GM12892 (cell line): ENCODE measurements around the gene FOXO3.

Experiments used
- DNase-seq: peaks from one replicate; pipeline ENCODE4 v3.0.0; 2011; ENCODE audit not compliant: insufficient read length
- FAIRE-seq: peaks from 2 replicates; lab custom pipeline; 2011; peaks lifted over from hg19 to GRCh38; lab: Jason Lieb, UNC
- POLR2A ChIP-seq: IDR thresholded peaks from 2 replicates; pipeline ENCODE4 v1.6.1; 2011; ENCODE audit warnings: low read depth, low read length, control low read depth
- POLR2AphosphoS5 ChIP-seq: IDR thresholded peaks from 2 replicates; pipeline ENCODE4 v1.6.1; 2011; ENCODE audit warnings: low read depth, low read length, control low read depth
- TAF1 ChIP-seq: IDR thresholded peaks from 2 replicates; pipeline ENCODE4 v1.6.1; 2011; ENCODE audit warnings: low read depth, mild to moderate bottlenecking, control low read depth, low read length, borderline replicate concordance

The FOXO3 gene

GRCh38 chr6:108627692-108628550, 67.2 kb downstream of the FOXO3 start:
- FAIRE-seq, result peak; percentile 30
- TF ChIP-seq POLR2AphosphoS5 (no peak), POLR2A (no peak), TAF1 (no peak)
- DNase-seq, result no peak

- FAIRE-seq, result peak; percentile 70
- no peak for TF ChIP-seq TAF1
- no peak for DNase-seq
These were observed 69.5 kb downstream of the FOXO3 start for GRCh38 chr6:108630050-108630714.

- FAIRE-seq, result no peak
These were observed 71.7 kb downstream of the FOXO3 start for GRCh38 chr6:108632441-108632840.

GRCh38 chr6:108633436-108633835, 72.7 kb downstream of the FOXO3 start:
- DNase-seq (no peak), FAIRE-seq (no peak)
- TF ChIP-seq POLR2AphosphoS5 (no peak), TAF1 (no peak), POLR2A (no peak)

More at GRCh38 chr6:108632441-108632840, 71.7 kb downstream of the FOXO3 start:
- no peak for TF ChIP-seq POLR2AphosphoS5
- TF ChIP-seq POLR2A, result no peak
- TF ChIP-seq TAF1, result no peak
- DNase-seq, result no peak

- peak; percentile 76 for FAIRE-seq
- TF ChIP-seq POLR2AphosphoS5 (no peak), TAF1 (no peak), POLR2A (no peak)
- DNase-seq, result no peak
These were observed 74.9 kb downstream of the FOXO3 start for GRCh38 chr6:108635505-108636226.

GRCh38 chr6:108637963-108638362, 77.2 kb downstream of the FOXO3 start:
- DNase-seq, result no peak
- no peak for FAIRE-seq
- TF ChIP-seq TAF1, result no peak
- TF ChIP-seq POLR2AphosphoS5, result no peak
- no peak for TF ChIP-seq POLR2A

- no peak for FAIRE-seq
- DNase-seq, result no peak
- TF ChIP-seq TAF1 (no peak), POLR2A (no peak), POLR2AphosphoS5 (no peak)
These were observed 78.3 kb downstream of the FOXO3 start for GRCh38 chr6:108638993-108639392.

GRCh38 chr6:108640104-108640503, 79.4 kb downstream of the FOXO3 start:
- TF ChIP-seq POLR2A (no peak), TAF1 (no peak), POLR2AphosphoS5 (no peak)
- FAIRE-seq, result no peak
- no peak for DNase-seq

- TF ChIP-seq POLR2A (no peak), TAF1 (no peak), POLR2AphosphoS5 (no peak)
- DNase-seq (no peak), FAIRE-seq (no peak)
These were observed 82.5 kb downstream of the FOXO3 start for GRCh38 chr6:108643184-108643583.

- DNase-seq, result no peak
- TF ChIP-seq POLR2A (no peak), POLR2AphosphoS5 (no peak), TAF1 (no peak)
- FAIRE-seq, result no peak
These were observed 83.5 kb downstream of the FOXO3 start for GRCh38 chr6:108644252-108644651.

- DNase-seq (no peak), FAIRE-seq (peak; percentile 60)
- TF ChIP-seq POLR2A (no peak), POLR2AphosphoS5 (no peak), TAF1 (no peak)
These were observed 87.5 kb downstream of the FOXO3 start for GRCh38 chr6:108648191-108648590.

- TF ChIP-seq POLR2AphosphoS5, result no peak
- TF ChIP-seq POLR2A, result no peak
- TF ChIP-seq TAF1, result no peak
- no peak for FAIRE-seq
- no peak for DNase-seq
These were observed 89.6 kb downstream of the FOXO3 start for GRCh38 chr6:108650325-108650724.
